Ovary (tissue), 3 donors: ENCODE data around the gene ACER3.

Experiments
- EP300 ChIP-seq: sonication (generic); formaldehyde crosslinking; IDR thresholded peaks from one replicate; pipeline ENCODE4 v1.6.1; 2017; ENCODE audit warnings: antibody characterized with exemption
- POLR2A ChIP-seq: fragments of 450-650 bp; IDR thresholded peaks from one replicate; pipeline ENCODE4 v1.6.1; 2017; ENCODE audit warnings: antibody characterized with exemption, mild to moderate bottlenecking, moderate library complexity
- TF ChIP-seq, protein P1 (sequence below), 3 donors: fragments of 450-650 bp in 2 of 3; fragments of 200-600 bp in 1 of 3; IDR thresholded peaks; one replicate each; pipeline versions ENCODE4 v1.5.1 to v1.8.0; 2016 to 2022; ENCODE audit warnings: antibody characterized with exemption in 3 of 3, mild to moderate bottlenecking in 1 of 3
- donor health status: DM: no; HTN: no; CAD: no.

DNA sequence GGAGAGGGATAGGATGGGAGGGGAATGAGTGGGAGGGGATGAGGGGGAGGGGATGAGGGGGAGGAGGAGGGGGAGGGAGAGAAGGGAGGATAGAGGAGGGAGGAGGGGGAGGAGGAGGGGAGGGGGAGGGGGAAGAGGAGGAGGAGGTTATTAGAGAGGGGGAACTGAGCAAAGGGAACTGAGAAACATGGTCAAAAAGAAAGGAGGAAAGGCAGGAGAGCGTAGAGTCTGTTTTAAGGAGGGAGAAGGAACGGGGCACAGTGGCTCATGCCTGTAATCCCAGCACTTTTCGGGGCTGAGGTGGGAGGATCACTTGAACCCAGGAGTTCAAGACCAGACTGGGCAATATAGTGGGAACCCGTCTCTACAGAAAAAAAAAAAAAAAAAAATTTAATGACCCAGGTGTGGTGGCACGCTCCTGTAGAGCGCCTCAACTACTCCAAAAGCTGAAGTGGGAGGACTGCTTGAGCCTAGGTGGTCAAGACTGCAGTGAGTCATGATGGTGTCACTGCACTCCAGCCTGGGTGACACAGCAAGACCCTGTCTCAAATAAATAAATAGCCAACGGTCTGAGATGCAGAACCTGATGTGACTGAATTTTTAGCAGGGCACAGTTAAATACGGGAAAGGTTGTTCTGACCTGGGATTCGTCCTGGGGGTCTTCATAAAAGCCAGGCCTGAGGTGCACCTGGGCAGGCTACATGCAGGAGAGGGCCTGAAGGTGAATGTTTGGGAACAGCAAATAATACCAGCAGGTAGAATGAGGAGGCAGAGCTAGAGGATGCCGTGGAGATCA lies 177.5 kb downstream of the ACER3 start:
- TF ChIP-seq, protein P1, sequence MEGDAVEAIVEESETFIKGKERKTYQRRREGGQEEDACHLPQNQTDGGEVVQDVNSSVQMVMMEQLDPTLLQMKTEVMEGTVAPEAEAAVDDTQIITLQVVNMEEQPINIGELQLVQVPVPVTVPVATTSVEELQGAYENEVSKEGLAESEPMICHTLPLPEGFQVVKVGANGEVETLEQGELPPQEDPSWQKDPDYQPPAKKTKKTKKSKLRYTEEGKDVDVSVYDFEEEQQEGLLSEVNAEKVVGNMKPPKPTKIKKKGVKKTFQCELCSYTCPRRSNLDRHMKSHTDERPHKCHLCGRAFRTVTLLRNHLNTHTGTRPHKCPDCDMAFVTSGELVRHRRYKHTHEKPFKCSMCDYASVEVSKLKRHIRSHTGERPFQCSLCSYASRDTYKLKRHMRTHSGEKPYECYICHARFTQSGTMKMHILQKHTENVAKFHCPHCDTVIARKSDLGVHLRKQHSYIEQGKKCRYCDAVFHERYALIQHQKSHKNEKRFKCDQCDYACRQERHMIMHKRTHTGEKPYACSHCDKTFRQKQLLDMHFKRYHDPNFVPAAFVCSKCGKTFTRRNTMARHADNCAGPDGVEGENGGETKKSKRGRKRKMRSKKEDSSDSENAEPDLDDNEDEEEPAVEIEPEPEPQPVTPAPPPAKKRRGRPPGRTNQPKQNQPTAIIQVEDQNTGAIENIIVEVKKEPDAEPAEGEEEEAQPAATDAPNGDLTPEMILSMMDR (IDR thresholded peaks at IDR 0.05), result no peak
- TF ChIP-seq POLR2A (no peak), EP300 (no peak)
